Omental fat pad (tissue), 4 donors: ENCODE data around the gene ACO1. TPM values are rescaled to one million over a fixed set of nuclear protein-coding genes. Genes with fewer than 3 reads are reported as not detected.
"Not testable (repeated sequence)": the region's sequence is repeated elsewhere in the genome, so short reads cannot be mapped to it uniquely, and the experiment has no call there.

Experiments used
- ATAC-seq: fragments of 150-250 bp; one replicate; pipeline ENCODE4 v1.9.1; 2016; ENCODE audit warnings: mild to moderate bottlenecking, moderate library complexity; ENCODE audit not compliant: low FRiP score
- DNase-seq: peaks from one replicate; pipeline ENCODE4 v3.0.0-alpha.2; 2019; ENCODE audit warnings: low spot score
- total RNA-seq, 4 donors: library from RNA; depleted of rRNA; stranded (reverse); fragments of >200 nt; gene quantifications; one replicate each; pipeline ENCODE4 v1.1.0, GENCODE V29; 2016
- TF ChIP-seq, protein P1 (sequence below), 3 donors: fragments of 450-650 bp; IDR thresholded peaks; one replicate each; pipeline ENCODE4 v1.5.1; 2016 to 2017; ENCODE audit warnings: antibody characterized with exemption in 3 of 3, mild to moderate bottlenecking in 3 of 3, moderate library complexity in 2 of 3

Gene ACO1
- total RNA-seq, 4 donors from 2014 or later = 69.8 to 266 (median 165) TPM

DNA sequence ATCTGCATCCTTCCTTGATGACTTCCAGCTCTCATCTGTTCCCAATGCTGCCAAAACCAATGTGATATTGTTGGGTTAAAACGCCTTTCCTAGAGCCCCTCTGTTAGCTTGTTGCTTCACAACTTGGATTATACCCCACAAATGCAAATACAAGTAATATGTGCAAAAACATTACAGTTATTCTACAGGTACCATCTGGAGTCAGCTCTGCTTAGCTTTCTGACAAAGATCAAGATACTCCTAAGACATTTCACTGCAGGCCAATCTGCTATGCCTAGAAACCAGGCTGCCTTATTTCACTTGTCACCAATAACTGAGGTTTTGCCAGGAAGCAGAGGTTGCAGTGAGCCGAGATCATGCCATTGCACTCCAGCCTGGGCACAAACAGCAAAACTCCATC is 36.9 kb upstream of the ACO1 start:
- TF ChIP-seq, protein P1, sequence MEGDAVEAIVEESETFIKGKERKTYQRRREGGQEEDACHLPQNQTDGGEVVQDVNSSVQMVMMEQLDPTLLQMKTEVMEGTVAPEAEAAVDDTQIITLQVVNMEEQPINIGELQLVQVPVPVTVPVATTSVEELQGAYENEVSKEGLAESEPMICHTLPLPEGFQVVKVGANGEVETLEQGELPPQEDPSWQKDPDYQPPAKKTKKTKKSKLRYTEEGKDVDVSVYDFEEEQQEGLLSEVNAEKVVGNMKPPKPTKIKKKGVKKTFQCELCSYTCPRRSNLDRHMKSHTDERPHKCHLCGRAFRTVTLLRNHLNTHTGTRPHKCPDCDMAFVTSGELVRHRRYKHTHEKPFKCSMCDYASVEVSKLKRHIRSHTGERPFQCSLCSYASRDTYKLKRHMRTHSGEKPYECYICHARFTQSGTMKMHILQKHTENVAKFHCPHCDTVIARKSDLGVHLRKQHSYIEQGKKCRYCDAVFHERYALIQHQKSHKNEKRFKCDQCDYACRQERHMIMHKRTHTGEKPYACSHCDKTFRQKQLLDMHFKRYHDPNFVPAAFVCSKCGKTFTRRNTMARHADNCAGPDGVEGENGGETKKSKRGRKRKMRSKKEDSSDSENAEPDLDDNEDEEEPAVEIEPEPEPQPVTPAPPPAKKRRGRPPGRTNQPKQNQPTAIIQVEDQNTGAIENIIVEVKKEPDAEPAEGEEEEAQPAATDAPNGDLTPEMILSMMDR (IDR thresholded peaks at IDR 0.05) = no peak
- DNase-seq = no peak
- ATAC-seq = no peak

DNA sequence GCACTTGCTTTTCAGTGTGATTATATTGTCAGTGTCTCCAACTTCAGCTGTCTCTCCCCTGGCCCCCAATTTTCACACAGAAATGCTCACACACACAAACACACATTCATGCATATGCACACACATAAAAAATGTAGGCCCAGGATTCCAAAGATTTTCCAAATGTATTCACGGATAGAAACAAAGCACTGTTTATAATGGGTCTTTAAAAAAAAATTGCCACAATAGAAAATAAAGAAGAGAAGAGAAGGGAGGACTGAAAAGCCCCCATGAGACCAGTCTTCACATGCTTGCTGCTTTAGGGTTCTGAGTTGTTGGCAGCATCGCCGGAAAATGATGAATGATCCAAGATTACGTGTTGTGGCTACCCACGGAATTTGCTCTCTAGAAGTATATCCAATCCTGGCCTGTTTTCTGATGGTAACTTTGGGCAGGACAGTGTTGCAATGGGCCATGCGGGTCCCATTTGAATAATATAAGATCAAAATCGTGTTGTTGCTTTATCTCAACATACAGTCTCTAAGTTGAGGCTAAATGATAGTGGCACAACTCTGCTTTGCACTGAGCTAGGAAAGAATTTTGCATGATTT is 36.2 kb upstream of the ACO1 start:
- DNase-seq = no peak
- TF ChIP-seq, protein P1 (IDR thresholded peaks at IDR 0.05) = no peak
- ATAC-seq = no peak

DNA sequence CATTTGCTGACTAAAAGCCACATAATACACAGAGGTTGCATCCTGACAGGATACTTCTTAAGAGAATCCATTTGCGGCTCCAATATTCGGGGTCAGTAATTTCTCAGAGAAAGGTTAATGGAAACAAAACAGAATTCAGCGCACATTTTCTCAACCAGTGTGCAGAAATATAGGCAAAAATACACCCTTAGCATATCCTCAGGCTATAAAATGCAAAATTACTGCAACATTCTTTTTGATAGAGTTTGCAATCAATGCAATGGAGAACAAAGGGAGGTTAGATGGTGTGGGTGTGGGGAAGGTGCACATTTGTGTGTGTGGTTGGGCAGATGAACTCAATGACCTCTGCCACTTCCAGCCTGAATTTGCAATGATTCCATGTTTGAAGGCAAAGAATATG is 35.4 kb upstream of the ACO1 start:
- DNase-seq = no peak
- no peak for ATAC-seq
- TF ChIP-seq, protein P1 (IDR thresholded peaks at IDR 0.05) = no peak

DNA sequence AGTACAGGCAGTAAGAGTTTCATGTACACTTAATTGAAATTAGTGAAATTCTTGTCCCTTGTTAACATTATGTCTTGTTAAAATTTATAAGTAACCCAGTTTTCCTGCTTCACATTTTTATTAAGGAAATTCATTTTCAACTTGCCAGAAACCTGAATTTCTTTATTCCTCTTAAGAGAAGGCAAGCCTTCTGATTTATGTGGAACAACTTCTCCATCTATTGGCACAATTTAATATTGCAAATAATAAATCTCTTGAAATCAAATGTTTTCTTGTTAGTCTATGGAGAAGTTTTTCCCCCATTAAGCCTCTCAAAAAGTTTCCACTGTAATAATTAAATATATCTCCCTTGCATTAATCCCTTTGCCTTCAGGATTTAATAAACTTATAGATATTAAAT is 33.8 kb upstream of the ACO1 start:
- TF ChIP-seq, protein P1 (IDR thresholded peaks at IDR 0.05) = no peak
- DNase-seq (no peak), ATAC-seq (no peak)

DNA sequence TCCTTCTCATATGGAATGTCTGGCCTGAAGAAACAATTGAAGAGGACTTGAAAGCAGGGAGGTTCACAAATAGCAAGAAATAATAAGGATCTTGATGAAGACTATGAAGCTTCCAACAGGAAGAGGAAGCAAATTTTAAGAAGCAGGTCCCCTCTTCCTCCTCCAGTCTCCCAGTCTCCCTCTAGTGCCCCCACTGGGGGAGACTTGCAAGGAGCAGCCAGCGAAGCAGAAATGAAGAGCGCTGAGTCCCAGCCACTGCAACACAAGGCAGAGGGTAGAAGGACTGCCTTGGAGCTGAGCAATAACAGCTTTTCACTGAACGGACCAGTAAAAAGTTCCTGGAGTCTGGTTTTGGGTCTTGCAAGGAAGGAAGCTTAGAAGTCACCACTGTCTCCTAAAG is 32.6 kb upstream of the ACO1 start:
- no peak for DNase-seq
- no peak for ATAC-seq
- TF ChIP-seq, protein P1 (IDR thresholded peaks at IDR 0.05) = no peak

DNA sequence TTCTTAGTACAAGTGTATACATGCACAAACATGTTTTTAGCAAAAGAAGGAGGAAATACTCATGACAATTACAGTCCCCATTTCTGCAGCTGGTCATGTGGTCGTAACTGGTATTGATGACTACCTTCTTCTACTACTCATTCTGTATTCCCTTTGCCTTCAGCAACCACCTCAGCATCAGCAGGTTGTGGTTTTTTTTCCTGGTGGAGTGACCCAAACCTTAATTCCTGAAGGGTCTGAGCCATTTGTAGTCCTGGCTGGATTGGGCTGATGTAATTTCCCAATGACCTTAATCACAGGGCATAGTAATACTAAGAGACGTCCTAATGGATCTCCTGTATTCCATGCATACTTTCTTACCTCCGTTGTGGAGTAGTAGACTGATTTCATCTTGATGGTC is 31.0 kb upstream of the ACO1 start:
- DNase-seq, ATAC-seq: not testable (repeated sequence)

DNA sequence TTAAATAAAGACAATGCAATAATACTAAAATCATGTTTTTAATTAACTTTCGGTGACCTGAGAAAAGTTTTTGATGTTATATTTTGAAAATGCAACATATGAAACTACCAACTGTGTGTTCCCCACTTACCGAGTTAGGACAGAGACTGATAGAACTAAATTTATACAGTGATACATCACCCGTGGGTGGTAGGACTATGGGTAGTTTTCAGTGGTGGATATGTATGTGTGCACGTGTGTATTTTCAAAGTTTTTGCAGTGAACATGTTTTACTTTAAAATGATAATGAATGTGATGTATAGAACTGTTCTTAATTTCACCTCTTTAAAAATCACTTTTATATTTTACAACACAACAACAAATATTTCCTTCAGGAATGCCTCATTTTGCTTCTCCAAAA is 25.0 kb upstream of the ACO1 start:
- no peak for DNase-seq
- no peak for ATAC-seq
- TF ChIP-seq, protein P1 (IDR thresholded peaks at IDR 0.05) = no peak
